Measurements from ENCODE around the gene VPS13D.

VPS13D gene

GRCh38 chr1:12561121-12561520 lies 331.3 kb downstream of the VPS13D start:
- Histone ChIP-seq H3K4me1 (ENCODE audit: insufficient read depth, low read length, severe bottlenecking) (no peaks in the 10 kb centered on the region), H4K20me1 (ENCODE audit: insufficient read depth, low read length) (no peaks in the 10 kb centered on the region), H3K4me2 (ENCODE audit: low read length) (no peak overlapping the region), H3K36me3 (ENCODE audit: insufficient read depth, low read length) (no peaks in the 10 kb centered on the region), H3K27ac (ENCODE audit: low read depth, low read length, poor library complexity, severe bottlenecking) (no peak overlapping the region), H2AFZ (ENCODE audit: low read length) (no peak overlapping the region), H3K9me2 (ENCODE audit: low read depth, low read length) (no peaks in the 10 kb centered on the region), H3K9ac (ENCODE audit: low read length) (no peak overlapping the region), H3K27me3 (ENCODE audit: insufficient read depth, low read length) (no peaks in the 10 kb centered on the region; the same call in 1 of the 2 replicates), H3K9me3 (ENCODE audit: low read length) (no peaks in the 10 kb centered on the region), H3K79me2 (ENCODE audit: insufficient read depth, low read length) (no peaks in the 10 kb centered on the region), H3F3A (ENCODE audit: insufficient read depth, low read length) (no peaks in the 10 kb centered on the region), H3K4me3 (ENCODE audit: low read depth, low read length, poor library complexity, severe bottlenecking) (no peak overlapping the region)
- no peak for TF ChIP-seq EZH2 (IDR thresholded peaks at IDR 0.05; ENCODE audit: borderline replicate concordance, low read length)
- TF ChIP-seq CTCF (IDR thresholded peaks at IDR 0.05; ENCODE audit: low read length), result no peak
